Vagina (tissue), 2 donors: ENCODE measurements around the gene ADARB2.

Source experiments
- CTCF ChIP-seq, 3 experiments: fragments of 450-650 bp in 2 of 3; fragments of 200-600 bp in 1 of 3; sonication (generic) in 1 of 3; IDR thresholded peaks; one replicate each; pipeline ENCODE4 v1.5.1; 2017 to 2019; ENCODE audit warnings: antibody characterized with exemption in 3 of 3, mild to moderate bottlenecking in 2 of 3, moderate library complexity in 2 of 3
- POLR2A ChIP-seq, 2 donors: fragments of 450-650 bp; IDR thresholded peaks; one replicate each; pipeline ENCODE4 v1.6.1; 2017; ENCODE audit warnings: antibody characterized with exemption in 2 of 2, mild to moderate bottlenecking in 2 of 2, moderate library complexity in 2 of 2
- POLR2AphosphoS5 ChIP-seq, 2 donors: sonication (generic); formaldehyde crosslinking; IDR thresholded peaks; one replicate each; pipeline ENCODE4 v1.9.0; 2017; ENCODE audit warnings: antibody characterized with exemption in 2 of 2, mild to moderate bottlenecking in 2 of 2, low read depth in 1 of 2; ENCODE audit not compliant: insufficient read depth in 1 of 2

- TF ChIP-seq POLR2AphosphoS5 (IDR thresholded peaks at IDR 0.05; ENCODE audit: insufficient read depth in 1 of 2, low read depth in 1 of 2), result no peak
- no peak for TF ChIP-seq CTCF (IDR thresholded peaks at IDR 0.05)
- no peak for TF ChIP-seq POLR2A (IDR thresholded peaks at IDR 0.05)
Observed at GRCh38 chr10:1331560-1331959, 405.8 kb downstream of the ADARB2 start.
